ENCODE measurements around the gene ABCA13. TPM values are rescaled to one million over a fixed set of nuclear protein-coding genes. Genes with fewer than 3 reads are reported as not detected.
A peak's percentile ranks its signal among the peaks of the same experiment; 100 is the strongest.
"Not testable (repeated sequence)": the region's sequence is repeated elsewhere in the genome, so short reads cannot be mapped to it uniquely, and the experiment has no call there.

Gene ABCA13
- total RNA-seq, 1 experiment from 2014 or later = 0.17 TPM

GRCh38 chr7:48173756-48174382 is 2.6 kb downstream of the ABCA13 start:
- DNase-seq (ENCODE audit: low spot score) = no peak

- DNase-seq (ENCODE audit: low spot score) = no peak
Measured at GRCh38 chr7:48175019-48175418, 3.8 kb downstream of the ABCA13 start.

GRCh38 chr7:48176356-48176893 is 5.2 kb downstream of the ABCA13 start:
- no peak for DNase-seq (ENCODE audit: low spot score)

GRCh38 chr7:48177271-48177670 is 6.0 kb downstream of the ABCA13 start:
- DNase-seq (ENCODE audit: low spot score) = no peak

GRCh38 chr7:48179496-48180030 is 8.3 kb downstream of the ABCA13 start:
- no peak for DNase-seq (ENCODE audit: low spot score)

- no peak for DNase-seq (ENCODE audit: low spot score)
Measured at GRCh38 chr7:48180981-48181380, 9.7 kb downstream of the ABCA13 start.

- DNase-seq (ENCODE audit: low spot score) = peak; percentile 85
Measured at GRCh38 chr7:48182718-48183369, 11.6 kb downstream of the ABCA13 start.

- peak; percentile 87 for DNase-seq (ENCODE audit: low spot score)
Measured at GRCh38 chr7:48183370-48183743, 12.1 kb downstream of the ABCA13 start.

- no peak for DNase-seq (ENCODE audit: low spot score)
Measured at GRCh38 chr7:48183965-48184364, 12.7 kb downstream of the ABCA13 start.

- no peak for DNase-seq (ENCODE audit: low spot score)
Measured at GRCh38 chr7:48188776-48189520, 17.7 kb downstream of the ABCA13 start.

- DNase-seq (ENCODE audit: low spot score) = no peak
Measured at GRCh38 chr7:48192996-48193395, 21.7 kb downstream of the ABCA13 start.

GRCh38 chr7:48193421-48193820 is 22.2 kb downstream of the ABCA13 start:
- no peak for DNase-seq (ENCODE audit: low spot score)

- DNase-seq (ENCODE audit: low spot score) = not testable (repeated sequence)
Measured at GRCh38 chr7:48200946-48201589, 29.8 kb downstream of the ABCA13 start.

- not testable (repeated sequence) for DNase-seq (ENCODE audit: low spot score)
Measured at GRCh38 chr7:48202916-48203315, 31.7 kb downstream of the ABCA13 start.

GRCh38 chr7:48207155-48207675 is 36.0 kb downstream of the ABCA13 start:
- no peak for DNase-seq (ENCODE audit: low spot score)

GRCh38 chr7:48209004-48209600 is 37.8 kb downstream of the ABCA13 start:
- DNase-seq (ENCODE audit: low spot score) = no peak

- no peak for DNase-seq (ENCODE audit: low spot score)
Measured at GRCh38 chr7:48213226-48213625, 42.0 kb downstream of the ABCA13 start.

- no peak for DNase-seq (ENCODE audit: low spot score)
Measured at GRCh38 chr7:48217266-48217665, 46.0 kb downstream of the ABCA13 start.

- no peak for DNase-seq (ENCODE audit: low spot score)
Measured at GRCh38 chr7:48217753-48218152, 46.5 kb downstream of the ABCA13 start.

GRCh38 chr7:48224042-48224441 is 52.8 kb downstream of the ABCA13 start:
- no peak for DNase-seq (ENCODE audit: low spot score)

- DNase-seq (ENCODE audit: low spot score) = no peak
Measured at GRCh38 chr7:48225101-48225500, 53.8 kb downstream of the ABCA13 start.
